ENCODE data around the gene RCAN1.
"Not testable (repeated sequence)": the region's sequence is repeated elsewhere in the genome, so short reads cannot be mapped to it uniquely, and the experiment has no call there.

Gene RCAN1

GRCh38 chr21:34571994-34572393 is 42.9 kb downstream of the RCAN1 start:
- in situ Hi-C loops (cut with MboI; ENCODE audit: low sequenced_read_pairs), result no loop called here

- in situ Hi-C loops (cut with MboI; ENCODE audit: low sequenced_read_pairs), result no loop called here
These were observed 44.6 kb downstream of the RCAN1 start for GRCh38 chr21:34570313-34570712.

- in situ Hi-C loops (cut with MboI; ENCODE audit: low sequenced_read_pairs), result no loop called here
These were observed 45.4 kb downstream of the RCAN1 start for GRCh38 chr21:34569381-34569979.

- in situ Hi-C loops (cut with MboI; ENCODE audit: low sequenced_read_pairs), result not testable (repeated sequence)
These were observed 46.1 kb downstream of the RCAN1 start for GRCh38 chr21:34568801-34569200.

DNA sequence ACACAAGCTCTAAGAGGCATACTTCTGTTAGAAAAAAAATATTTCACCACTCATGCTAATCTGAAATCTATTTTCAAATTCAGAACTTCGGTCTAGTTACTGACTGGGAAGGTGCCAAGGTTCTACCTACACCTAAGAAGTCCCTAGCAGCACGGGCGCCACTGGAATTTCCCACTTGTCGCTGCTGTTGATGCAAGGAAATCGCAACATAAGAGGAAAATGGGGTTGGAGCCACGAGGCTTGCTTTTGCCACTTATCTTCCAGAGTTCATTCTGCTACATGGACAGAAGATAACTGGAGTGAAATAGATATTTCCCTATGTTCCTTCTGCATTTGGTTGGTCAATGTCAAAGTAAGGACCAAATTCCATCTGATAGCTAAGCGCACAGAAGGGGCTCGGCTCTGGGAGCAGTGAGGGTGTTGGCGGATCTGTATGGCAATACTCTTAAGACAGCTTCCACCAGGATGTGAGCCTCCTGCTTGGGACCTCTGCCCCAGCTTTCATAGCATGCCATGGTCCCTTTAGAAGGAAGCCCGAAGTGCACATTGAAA is 47.2 kb downstream of the RCAN1 start:
- in situ Hi-C loops (cut with MboI; ENCODE audit: low sequenced_read_pairs), result no loop called here

DNA sequence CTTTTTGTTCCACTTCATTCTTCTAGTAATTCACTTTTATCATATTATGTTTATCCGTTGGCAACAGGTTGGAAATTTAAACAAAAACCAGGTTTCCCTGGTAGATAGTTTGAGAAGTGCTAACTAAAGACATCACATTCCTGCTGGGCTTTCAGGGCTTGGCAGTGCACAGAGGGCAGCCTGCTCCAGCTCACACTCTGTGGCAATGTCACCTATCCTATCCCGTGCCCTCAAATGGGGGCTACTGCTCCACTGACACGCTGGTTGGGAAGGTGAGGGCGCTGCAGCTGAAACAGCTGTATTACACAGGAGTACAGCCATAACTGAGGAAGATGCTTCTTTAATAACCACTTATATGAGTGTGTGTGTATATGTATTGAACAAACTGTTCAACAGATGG is 49.7 kb downstream of the RCAN1 start:
- in situ Hi-C loops (cut with MboI; ENCODE audit: low sequenced_read_pairs), result no loop called here

DNA sequence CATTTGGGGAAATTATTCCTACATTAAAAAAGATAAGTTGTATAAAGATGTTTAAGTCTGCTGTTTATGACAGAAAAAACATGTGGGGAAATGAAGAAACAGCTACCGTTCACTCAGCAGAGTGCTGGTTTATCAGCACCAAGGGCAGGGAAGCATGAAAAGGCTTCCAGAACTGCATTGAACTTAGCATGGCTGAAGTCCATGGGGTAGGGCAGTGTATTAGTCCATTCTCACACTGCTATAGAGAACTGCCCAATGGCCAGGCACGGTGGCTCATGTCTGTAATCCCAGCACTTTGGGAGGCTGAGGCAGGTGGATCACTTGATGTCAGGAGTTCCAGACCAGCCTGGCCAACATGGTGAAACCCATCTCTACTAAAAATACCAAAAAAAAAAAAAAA is 51.5 kb downstream of the RCAN1 start:
- in situ Hi-C loops (cut with MboI; ENCODE audit: low sequenced_read_pairs), result not testable (repeated sequence)

DNA sequence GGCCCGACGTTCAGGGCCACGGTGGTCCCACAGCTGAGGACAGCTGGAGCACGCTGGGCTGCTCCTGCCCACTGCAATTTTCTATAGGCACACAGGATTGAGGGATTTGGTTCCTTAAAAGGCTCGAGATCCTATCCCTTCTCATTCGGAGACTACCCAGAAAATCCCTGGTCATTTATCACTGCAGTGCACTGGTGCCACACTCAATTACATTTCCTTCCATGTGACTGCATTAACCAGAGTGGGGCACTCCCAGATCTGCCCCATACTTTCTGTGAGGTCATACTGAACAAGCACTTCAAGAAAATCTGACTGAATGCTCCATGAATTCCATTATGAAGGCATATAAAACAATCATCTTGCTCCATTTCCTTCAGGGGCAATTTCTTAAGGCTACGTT is 53.1 kb downstream of the RCAN1 start:
- in situ Hi-C loops (cut with MboI; ENCODE audit: low sequenced_read_pairs), result no loop called here

- in situ Hi-C loops (cut with MboI; ENCODE audit: low sequenced_read_pairs), result no loop called here
These were observed 54.3 kb downstream of the RCAN1 start for GRCh38 chr21:34560609-34561008.

DNA sequence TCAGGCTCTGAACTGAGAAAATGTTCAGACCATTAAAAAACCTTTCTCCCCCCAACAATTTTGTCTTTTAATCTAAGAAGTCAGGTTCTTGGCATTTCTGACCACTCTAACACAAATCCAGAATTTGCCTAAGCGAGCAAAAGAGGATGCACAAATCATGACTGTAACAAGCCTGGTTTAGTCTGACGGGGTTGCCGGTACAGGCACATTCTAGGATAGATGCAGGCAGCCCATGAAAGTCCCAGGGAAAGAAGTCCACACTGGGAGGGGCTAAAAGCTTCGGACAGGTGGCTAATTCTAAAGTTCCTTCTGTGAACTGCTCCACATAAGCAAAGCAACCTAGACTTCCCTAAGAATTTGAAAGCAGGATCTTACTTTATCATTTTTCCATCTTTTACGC is 54.9 kb downstream of the RCAN1 start:
- in situ Hi-C loops (cut with MboI; ENCODE audit: low sequenced_read_pairs), result no loop called here

DNA sequence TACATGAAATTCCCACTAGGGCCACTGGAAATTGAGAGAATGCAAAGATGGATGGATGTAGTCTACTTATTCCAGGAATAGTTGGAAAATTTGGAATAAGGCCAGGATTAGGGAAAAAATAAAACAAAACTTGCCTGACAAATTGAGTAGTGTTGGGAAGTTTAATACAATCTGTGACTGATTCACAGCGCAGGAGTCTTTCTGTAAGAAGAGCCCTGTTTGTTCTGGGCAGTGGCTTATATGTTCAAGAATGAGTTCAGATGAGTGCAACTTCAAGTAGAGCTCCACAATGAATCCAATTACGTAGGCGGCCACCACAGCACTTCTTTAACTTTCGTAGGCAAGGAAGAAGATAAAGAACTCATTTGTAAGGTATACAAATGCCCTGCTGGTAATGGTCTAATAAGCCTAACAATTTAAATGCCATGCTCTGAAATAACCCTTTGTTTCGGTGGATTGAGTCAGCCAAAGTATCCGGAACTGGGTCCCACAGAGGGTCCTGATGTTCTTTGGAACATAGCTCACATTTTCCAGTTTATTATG is 55.8 kb downstream of the RCAN1 start:
- in situ Hi-C loops (cut with MboI; ENCODE audit: low sequenced_read_pairs), result no loop called here

DNA sequence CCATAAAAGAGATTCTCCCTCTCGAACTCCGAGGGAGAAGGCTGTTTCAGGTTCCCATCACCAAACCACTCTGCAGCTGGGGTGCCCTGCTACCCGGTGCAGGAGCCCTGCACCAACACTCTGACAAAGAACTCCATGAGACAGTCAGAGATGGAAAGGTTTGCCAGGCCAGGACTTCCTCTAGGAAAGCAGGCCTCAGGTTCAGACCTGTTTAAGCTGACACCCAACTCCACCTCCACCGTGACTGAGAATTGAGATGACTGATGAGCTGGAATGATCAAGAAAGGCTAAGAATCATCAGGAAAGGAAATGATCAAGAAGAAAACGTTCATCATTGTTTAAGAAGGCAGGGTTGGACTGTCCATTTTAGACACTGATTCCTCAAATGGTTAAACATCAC is 56.7 kb downstream of the RCAN1 start:
- in situ Hi-C loops (cut with MboI; ENCODE audit: low sequenced_read_pairs), result no loop called here

DNA sequence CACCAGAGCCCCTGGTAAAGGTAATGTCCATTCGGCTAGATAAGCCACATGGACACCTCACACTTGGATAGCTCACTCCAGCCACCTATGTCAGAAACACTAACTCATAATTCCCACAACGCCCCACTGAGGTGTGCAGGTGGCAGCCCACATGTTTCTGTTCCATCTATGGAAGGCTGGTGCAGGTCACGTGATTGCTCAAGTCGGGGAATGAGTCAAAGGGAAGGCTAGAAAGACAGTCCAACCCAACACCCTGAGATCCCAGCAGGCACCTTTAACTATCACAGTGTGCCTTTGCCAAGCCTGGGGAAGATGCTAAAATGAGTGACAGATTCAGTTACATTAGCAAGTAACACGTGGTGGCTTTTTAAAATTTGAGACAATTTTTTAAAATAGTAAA is 57.7 kb downstream of the RCAN1 start:
- in situ Hi-C loops (cut with MboI; ENCODE audit: low sequenced_read_pairs), result no loop called here

DNA sequence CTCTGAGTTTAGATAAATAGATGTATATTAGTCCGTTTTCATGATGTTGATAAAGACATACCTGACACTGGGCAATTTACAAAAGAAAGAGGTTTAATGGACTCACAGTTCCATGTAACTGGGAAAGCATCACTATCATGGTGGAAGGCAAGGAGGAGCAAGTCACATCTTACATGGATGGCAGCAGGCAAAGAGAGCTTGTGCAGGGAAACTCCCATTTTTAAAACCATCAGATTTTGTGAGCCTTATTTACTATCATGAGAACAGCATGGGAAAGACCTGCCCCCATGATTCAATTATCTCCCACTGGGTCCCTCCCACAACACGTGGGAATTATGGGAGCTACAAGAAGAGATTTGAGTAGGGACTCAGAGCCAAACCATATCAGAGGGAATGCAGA is 60.2 kb downstream of the RCAN1 start:
- in situ Hi-C loops (cut with MboI; ENCODE audit: low sequenced_read_pairs), result not testable (repeated sequence)

DNA sequence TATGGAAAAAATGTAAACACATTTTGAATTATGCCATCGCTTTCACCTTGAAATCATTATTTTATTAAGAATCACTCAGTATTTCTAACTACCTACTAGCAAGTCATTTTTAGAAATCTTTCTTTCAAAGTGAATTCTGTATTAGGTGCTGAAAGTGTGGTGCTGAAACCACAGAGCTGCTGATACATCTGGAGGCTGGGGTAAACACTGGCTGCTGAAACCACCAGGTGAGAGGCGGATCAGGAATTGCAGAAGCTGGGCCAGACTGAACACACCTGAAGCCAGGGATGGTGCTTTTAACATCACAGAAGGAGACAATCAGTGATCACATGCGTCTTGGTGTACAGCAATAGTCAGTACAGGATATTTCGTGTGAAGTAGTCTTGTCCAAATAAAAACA is 60.7 kb downstream of the RCAN1 start:
- in situ Hi-C loops (cut with MboI; ENCODE audit: low sequenced_read_pairs), result no loop called here

DNA sequence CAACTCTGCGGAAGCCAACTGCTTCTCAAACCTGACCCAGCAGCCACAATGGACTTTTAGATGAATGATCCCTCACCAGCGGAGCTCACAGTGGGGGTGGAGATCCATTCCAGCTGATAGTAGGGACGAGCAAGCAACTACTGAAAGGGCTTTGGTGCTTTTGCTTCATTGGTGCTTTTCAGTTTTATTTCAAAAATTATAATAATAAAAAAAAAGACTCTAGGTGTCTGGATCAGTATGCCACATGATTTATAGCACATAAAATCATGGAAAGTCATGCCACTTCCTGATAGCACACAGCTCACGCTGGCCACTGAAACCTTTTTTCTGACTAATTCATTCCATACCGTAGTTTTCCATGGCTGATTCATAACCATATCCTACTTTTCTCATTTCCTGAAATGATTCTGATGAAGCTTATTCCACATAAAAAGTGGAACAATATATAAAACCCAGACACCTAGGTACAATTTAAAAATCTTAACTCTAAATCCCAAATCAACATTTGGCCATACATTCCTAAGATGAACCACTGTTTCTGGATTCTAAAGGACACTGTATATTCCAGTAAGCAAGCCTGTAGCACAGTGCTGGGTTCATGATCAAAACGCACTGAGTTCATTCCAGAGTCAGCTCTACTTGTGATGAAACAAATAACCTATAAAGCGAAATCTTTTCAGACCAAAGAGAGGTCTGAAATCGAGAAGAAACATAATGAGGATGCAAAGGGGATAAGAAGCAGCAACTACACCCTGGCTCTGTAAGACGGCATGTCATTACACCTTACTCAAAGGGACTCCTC is 61.6 kb downstream of the RCAN1 start:
- in situ Hi-C loops (cut with MboI; ENCODE audit: low sequenced_read_pairs), result no loop called here

DNA sequence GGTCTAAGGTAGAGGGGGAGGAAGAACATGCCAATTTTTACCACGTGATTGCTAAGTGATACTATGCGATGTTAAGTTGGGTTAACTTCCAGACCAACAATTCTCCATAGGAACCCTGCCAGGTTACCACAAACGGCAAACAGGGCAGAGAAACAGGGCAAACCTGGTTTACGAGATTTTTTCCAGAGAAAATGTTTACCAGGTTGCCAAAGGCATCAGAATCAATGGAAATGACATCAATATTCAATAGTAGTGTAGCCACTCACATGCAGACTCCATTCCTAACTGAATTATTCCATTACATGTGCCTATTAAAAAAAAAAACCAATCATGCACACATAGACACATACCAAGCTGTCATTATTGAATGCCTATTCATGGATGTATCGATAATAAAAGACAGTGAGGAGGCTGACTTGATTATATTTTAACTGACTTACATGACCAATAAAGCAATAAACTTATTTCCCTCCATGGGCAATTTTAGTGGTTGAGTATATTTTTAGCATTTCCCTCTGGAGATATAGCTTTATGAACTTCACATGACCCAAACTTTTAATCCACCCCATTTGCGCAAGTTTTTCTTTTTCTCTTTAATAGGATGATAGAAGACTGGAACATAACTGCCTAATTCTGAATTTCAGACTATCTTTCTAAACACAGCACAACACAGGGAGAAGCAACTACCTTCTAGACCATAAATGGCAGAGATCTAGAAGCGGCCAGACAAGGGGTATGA is 62.4 kb downstream of the RCAN1 start:
- in situ Hi-C loops (cut with MboI; ENCODE audit: low sequenced_read_pairs), result no loop called here

DNA sequence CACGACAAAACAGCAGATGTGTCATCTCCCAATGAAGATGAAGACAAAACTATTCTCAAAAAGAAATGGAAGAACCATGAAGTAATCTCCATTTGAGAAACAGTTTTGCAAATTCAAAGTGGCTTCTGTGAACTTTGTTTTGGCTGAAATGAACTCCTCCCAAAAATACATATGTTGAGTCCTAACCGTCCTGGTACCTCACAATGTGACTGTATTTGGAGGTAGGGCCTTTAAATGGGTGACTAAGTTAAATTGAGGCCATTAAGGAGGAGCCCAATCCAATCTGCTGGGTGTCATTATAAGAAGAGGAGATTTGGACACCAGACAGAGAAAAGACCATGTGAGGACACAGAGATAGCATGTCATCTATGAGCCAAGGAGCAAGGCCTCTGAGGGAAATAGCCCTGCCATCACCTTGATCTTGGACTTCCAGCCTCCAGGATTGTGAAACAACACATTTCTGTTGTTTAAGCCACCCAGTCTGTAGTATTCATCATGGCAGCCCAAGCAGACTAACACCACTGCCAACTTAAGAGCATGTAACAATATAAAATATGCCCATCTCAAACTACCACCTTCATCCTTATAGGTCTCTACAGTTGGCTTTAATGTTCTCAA is 64.6 kb downstream of the RCAN1 start:
- in situ Hi-C loops (cut with MboI; ENCODE audit: low sequenced_read_pairs), result no loop called here

DNA sequence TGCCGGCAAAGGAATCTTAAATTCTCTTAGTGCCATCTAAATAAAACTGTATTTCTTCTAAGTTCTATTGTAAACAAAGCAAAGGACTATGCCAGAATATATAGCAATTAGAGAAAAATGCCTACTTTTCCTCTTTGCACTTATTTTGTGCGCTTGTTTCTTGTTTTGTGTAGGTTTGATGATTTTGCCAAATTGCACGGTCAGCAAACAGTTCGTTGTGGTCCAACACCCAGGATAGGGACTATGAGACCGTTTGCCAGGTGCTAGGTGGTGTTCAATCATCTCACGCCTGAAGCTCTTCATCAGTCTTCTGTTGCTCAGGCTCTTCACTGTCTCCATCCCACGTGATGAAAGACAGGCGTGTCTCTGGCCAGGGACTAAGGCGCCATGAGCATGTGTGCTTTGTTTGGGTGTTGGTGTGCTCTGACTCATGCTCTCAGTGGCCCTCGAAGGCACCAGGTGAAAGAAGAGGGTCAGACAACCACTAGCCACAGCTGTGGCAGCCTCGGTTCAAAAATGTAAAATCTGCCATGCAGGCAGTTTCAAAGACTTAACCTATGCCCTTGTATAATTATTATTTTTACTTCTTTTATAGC is 66.0 kb downstream of the RCAN1 start:
- in situ Hi-C loops (cut with MboI; ENCODE audit: low sequenced_read_pairs), result no loop called here

GRCh38 chr21:34546542-34546941 is 68.4 kb downstream of the RCAN1 start:
- in situ Hi-C loops (cut with MboI; ENCODE audit: low sequenced_read_pairs), result no loop called here
